A549 (cell line): Measurements from ENCODE around the gene CETP.

ENCODE experiments used
- CBX2 ChIP-seq: fragments of 200-600 bp; sonication (generic); IDR thresholded peaks from 2 replicates; pipeline ENCODE4 v1.6.1; 2016; ENCODE audit warnings: low read depth, mild to moderate bottlenecking, borderline replicate concordance
- EP300 ChIP-seq, 2 experiments: fragments of >200 bp; sonication (Bioruptor Twin); formaldehyde crosslinking; IDR thresholded peaks; 2 replicates in 1 of 2; 3 replicates in 1 of 2; pipeline ENCODE4 v1.6.1; 2016 to 2017
- PHF8 ChIP-seq: fragments of 200-600 bp; sonication (generic); IDR thresholded peaks from 2 replicates; pipeline ENCODE4 v1.6.1; 2016; ENCODE audit warnings: low read depth, mild to moderate bottlenecking, antibody characterized with exemption, moderate library complexity, borderline replicate concordance
- POLR2A ChIP-seq: IDR thresholded peaks from 2 replicates; pipeline ENCODE4 v1.6.1; 2012; ENCODE audit warnings: mild to moderate bottlenecking, low read length
- RAD21 ChIP-seq, 2 experiments: fragments of >200 bp in 1 of 2; sonication (Bioruptor Twin) in 1 of 2; formaldehyde crosslinking in 1 of 2; IDR thresholded peaks in 1 of 2; conservative IDR thresholded peaks in 1 of 2; 2 replicates in 1 of 2; 3 replicates in 1 of 2; pipeline ENCODE4 v1.6.1; 2012 to 2018; ENCODE audit warnings: inconsistent platforms in 1 of 2
- RARB ChIP-seq: fragments of 250-450 bp; sonication (Bioruptor Pico); IDR thresholded peaks from 2 replicates; pipeline ENCODE4 v1.8.0; 2021; ENCODE audit warnings: mild to moderate bottlenecking, moderate library complexity
- RFX5 ChIP-seq: fragments of 450-650 bp; IDR thresholded peaks from 2 replicates; pipeline ENCODE4 v1.7.1; 2014; ENCODE audit warnings: antibody characterized with exemption, mild to moderate bottlenecking, moderate library complexity
- TF ChIP-seq, protein P1 (sequence below): fragments of 450-650 bp; IDR thresholded peaks from 2 replicates; pipeline ENCODE4 v1.6.1; 2014; ENCODE audit warnings: antibody characterized with exemption

DNA sequence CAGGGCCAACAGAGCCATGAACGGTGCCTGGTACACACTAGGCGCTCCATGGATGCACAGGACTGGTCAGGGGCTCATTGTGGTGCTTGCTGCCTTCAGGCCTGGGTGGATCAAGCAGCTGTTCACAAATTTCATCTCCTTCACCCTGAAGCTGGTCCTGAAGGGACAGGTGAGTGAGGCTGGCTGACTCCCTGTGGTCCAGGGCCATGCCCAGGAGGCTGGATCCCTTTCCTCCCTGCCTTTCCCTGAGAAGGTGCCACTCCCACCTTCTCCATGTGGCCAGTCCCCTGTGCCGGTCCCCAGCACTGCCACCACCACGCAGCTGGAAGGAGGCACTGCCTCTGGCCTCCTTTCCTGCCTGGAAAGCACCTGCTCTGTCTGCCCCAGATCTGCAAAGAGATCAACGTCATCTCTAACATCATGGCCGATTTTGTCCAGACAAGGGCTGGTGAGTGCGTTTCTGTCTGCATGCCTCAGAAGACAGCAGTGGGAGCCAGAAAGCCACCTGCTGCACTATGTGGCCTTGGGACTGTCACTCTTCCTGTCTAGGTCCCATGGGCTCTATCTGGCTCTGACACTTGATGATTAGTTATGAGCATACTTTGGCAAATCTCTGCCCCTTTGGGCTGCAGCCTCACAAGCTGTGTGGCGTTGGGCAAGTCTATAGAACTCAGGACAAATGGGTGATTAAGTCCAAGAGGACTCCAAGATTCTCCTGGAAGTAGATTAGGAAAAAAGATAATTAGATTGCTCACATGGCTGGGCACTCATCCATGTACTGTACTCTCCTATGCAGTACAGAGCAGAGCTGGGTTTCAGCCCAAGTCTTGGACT is 9.4 kb downstream of the CETP start:
- TF ChIP-seq, protein P1, sequence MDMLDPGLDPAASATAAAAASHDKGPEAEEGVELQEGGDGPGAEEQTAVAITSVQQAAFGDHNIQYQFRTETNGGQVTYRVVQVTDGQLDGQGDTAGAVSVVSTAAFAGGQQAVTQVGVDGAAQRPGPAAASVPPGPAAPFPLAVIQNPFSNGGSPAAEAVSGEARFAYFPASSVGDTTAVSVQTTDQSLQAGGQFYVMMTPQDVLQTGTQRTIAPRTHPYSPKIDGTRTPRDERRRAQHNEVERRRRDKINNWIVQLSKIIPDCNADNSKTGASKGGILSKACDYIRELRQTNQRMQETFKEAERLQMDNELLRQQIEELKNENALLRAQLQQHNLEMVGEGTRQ, result no peak
- TF ChIP-seq CBX2 (no peak), RARB (CRISPR knock-in tag) (no peak), RAD21 (conservative IDR thresholded peaks at IDR 0.05 in 1 of 2, IDR thresholded peaks at IDR 0.05 in 1 of 2) (no peak), POLR2A (no peak), RFX5 (no peak), PHF8 (no peak), EP300 (IDR thresholded peaks at IDR 0.05) (no peak)
